SK-N-SH treated with all-trans-retinoic acid at 6 μM for 48 hours (cell line): ENCODE data around the gene TBCE.

Experiments used
- ARNTL ChIP-seq: fragments of 450-650 bp; formaldehyde crosslinking; IDR thresholded peaks from 2 replicates; pipeline ENCODE4 v1.5.0; 2020; ENCODE audit warnings: low read depth, mild to moderate bottlenecking, moderate library complexity, borderline replicate concordance
- GLIS3 ChIP-seq: fragments of 250-450 bp; sonication (Bioruptor Pico); IDR thresholded peaks from 2 replicates; pipeline ENCODE4 v1.5.0; 2020; ENCODE audit warnings: mild to moderate bottlenecking, moderate library complexity
- OSR1 ChIP-seq: fragments of 250-450 bp; sonication (Bioruptor Pico); IDR thresholded peaks from 2 replicates; pipeline ENCODE4 v1.8.0; 2022; ENCODE audit warnings: moderate library complexity, mild to moderate bottlenecking, inconsistent platforms
- PPARA ChIP-seq: fragments of 250-450 bp; sonication (Bioruptor Pico); IDR thresholded peaks from 2 replicates; pipeline ENCODE4 v1.5.0; 2020; ENCODE audit warnings: mild to moderate bottlenecking, borderline replicate concordance
- TCF4 ChIP-seq: fragments of 250-450 bp; sonication (Bioruptor Pico); IDR thresholded peaks from 2 replicates; pipeline ENCODE4 v1.8.0; 2021; ENCODE audit warnings: mild to moderate bottlenecking, moderate library complexity, borderline replicate concordance
- ZFP3 ChIP-seq: fragments of 250-450 bp; sonication (Bioruptor Pico); IDR thresholded peaks from 2 replicates; pipeline ENCODE4 v1.5.0; 2020; ENCODE audit warnings: mild to moderate bottlenecking, moderate library complexity
- ZFP30 ChIP-seq: fragments of 450-650 bp; formaldehyde crosslinking; IDR thresholded peaks from 2 replicates; pipeline ENCODE4 v1.5.0; 2022; ENCODE audit warnings: mild to moderate bottlenecking, moderate library complexity
- ZNF565 ChIP-seq: fragments of 450-650 bp; formaldehyde crosslinking; conservative IDR thresholded peaks from 2 replicates; pipeline ENCODE4 v1.5.0; 2020; ENCODE audit warnings: low read depth, mild to moderate bottlenecking, moderate library complexity
- ZNF70 ChIP-seq: fragments of 450-650 bp; formaldehyde crosslinking; IDR thresholded peaks from 2 replicates; pipeline ENCODE4 v1.5.0; 2020; ENCODE audit warnings: mild to moderate bottlenecking, moderate library complexity
- ZNF8 ChIP-seq: fragments of 450-650 bp; formaldehyde crosslinking; IDR thresholded peaks from 2 replicates; pipeline ENCODE4 v1.5.0; 2020; ENCODE audit warnings: mild to moderate bottlenecking, moderate library complexity
- TF ChIP-seq, protein P1 (sequence below): fragments of 250-450 bp; sonication (Bioruptor Pico); IDR thresholded peaks from 2 replicates; pipeline ENCODE4 v1.8.0; 2020; ENCODE audit warnings: mild to moderate bottlenecking, moderate library complexity, borderline replicate concordance
- TF ChIP-seq, protein P2 (sequence below): fragments of 250-450 bp; sonication (Bioruptor Pico); IDR thresholded peaks from 2 replicates; pipeline ENCODE4 v1.8.0; 2021; ENCODE audit warnings: low read depth, mild to moderate bottlenecking, moderate library complexity, borderline replicate concordance
- TF ChIP-seq, protein P3 (sequence below): fragments of 250-450 bp; sonication (Bioruptor Pico); IDR thresholded peaks from 2 replicates; pipeline ENCODE4 v1.5.1; 2020; ENCODE audit warnings: low read depth, mild to moderate bottlenecking, moderate library complexity
- TF ChIP-seq, protein P4 (sequence below): fragments of 250-450 bp; sonication (Bioruptor Pico); IDR thresholded peaks from 2 replicates; pipeline ENCODE4 v1.5.1; 2021; ENCODE audit warnings: mild to moderate bottlenecking, moderate library complexity

DNA sequence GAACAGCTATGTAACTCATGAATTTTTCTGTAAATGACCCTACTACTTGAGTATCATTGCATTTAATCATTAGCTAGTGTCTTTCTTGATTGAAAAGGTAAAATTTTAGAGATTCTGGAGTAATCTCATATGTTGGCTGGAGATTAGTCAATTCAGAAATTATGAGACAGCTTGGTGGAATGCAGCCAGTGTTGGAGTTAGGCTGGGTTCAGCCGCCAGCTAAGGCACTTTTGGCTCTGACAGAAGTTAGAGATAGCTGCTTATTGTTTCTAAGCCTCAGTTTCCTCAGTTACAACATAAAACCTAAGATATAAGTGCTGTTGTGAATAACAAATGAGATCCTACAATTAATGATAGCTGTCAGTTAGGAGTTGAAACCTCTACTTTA lies 49.4 kb downstream of the TBCE start:
- TF ChIP-seq ZNF8 (CRISPR knock-in tag) (no peak), GLIS3 (no peak), TCF4 (no peak), ZFP30 (no peak), ZNF565 (CRISPR knock-in tag) (no peak), ZFP3 (no peak), PPARA (no peak), ARNTL (CRISPR knock-in tag) (no peak), OSR1 (CRISPR knock-in tag) (no peak), ZNF70 (CRISPR knock-in tag) (no peak)
- TF ChIP-seq, protein P1, sequence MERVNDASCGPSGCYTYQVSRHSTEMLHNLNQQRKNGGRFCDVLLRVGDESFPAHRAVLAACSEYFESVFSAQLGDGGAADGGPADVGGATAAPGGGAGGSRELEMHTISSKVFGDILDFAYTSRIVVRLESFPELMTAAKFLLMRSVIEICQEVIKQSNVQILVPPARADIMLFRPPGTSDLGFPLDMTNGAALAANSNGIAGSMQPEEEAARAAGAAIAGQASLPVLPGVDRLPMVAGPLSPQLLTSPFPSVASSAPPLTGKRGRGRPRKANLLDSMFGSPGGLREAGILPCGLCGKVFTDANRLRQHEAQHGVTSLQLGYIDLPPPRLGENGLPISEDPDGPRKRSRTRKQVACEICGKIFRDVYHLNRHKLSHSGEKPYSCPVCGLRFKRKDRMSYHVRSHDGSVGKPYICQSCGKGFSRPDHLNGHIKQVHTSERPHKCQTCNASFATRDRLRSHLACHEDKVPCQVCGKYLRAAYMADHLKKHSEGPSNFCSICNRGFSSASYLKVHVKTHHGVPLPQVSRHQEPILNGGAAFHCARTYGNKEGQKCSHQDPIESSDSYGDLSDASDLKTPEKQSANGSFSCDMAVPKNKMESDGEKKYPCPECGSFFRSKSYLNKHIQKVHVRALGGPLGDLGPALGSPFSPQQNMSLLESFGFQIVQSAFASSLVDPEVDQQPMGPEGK (CRISPR knock-in tag), result no peak
- TF ChIP-seq, protein P2, sequence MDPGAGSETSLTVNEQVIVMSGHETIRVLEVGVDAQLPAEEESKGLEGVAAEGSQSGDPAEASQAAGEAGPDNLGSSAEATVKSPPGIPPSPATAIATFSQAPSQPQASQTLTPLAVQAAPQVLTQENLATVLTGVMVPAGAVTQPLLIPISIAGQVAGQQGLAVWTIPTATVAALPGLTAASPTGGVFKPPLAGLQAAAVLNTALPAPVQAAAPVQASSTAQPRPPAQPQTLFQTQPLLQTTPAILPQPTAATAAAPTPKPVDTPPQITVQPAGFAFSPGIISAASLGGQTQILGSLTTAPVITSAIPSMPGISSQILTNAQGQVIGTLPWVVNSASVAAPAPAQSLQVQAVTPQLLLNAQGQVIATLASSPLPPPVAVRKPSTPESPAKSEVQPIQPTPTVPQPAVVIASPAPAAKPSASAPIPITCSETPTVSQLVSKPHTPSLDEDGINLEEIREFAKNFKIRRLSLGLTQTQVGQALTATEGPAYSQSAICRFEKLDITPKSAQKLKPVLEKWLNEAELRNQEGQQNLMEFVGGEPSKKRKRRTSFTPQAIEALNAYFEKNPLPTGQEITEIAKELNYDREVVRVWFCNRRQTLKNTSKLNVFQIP (CRISPR knock-in tag), result no peak
- TF ChIP-seq, protein P3, sequence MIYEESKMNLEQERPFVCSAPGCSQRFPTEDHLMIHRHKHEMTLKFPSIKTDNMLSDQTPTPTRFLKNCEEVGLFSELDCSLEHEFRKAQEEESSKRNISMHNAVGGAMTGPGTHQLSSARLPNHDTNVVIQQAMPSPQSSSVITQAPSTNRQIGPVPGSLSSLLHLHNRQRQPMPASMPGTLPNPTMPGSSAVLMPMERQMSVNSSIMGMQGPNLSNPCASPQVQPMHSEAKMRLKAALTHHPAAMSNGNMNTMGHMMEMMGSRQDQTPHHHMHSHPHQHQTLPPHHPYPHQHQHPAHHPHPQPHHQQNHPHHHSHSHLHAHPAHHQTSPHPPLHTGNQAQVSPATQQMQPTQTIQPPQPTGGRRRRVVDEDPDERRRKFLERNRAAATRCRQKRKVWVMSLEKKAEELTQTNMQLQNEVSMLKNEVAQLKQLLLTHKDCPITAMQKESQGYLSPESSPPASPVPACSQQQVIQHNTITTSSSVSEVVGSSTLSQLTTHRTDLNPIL (CRISPR knock-in tag), result no peak
- TF ChIP-seq, protein P4, sequence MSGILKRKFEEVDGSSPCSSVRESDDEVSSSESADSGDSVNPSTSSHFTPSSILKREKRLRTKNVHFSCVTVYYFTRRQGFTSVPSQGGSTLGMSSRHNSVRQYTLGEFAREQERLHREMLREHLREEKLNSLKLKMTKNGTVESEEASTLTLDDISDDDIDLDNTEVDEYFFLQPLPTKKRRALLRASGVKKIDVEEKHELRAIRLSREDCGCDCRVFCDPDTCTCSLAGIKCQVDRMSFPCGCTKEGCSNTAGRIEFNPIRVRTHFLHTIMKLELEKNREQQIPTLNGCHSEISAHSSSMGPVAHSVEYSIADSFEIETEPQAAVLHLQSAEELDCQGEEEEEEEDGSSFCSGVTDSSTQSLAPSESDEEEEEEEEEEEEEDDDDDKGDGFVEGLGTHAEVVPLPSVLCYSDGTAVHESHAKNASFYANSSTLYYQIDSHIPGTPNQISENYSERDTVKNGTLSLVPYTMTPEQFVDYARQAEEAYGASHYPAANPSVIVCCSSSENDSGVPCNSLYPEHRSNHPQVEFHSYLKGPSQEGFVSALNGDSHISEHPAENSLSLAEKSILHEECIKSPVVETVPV (CRISPR knock-in tag), result no peak
